NCI-H2227 (cell line): ENCODE results near the gene POLR1A.
"Not testable (repeated sequence)": the region's sequence is repeated elsewhere in the genome, so short reads cannot be mapped to it uniquely, and the experiment has no call there.

Experiments used
- DNase-seq: peaks from one replicate; lab custom pipeline; 2025; ENCODE audit not compliant: unreplicated experiment; lab: John Stamatoyannopoulos, UW

POLR1A gene

GRCh38 chr2:86000131-86000937 is 105.4 kb downstream of the POLR1A start:
- DNase-seq = no peak

- DNase-seq = no peak
Measured at GRCh38 chr2:85999061-85999831, 106.4 kb downstream of the POLR1A start.

GRCh38 chr2:85998071-85998991 is 107.4 kb downstream of the POLR1A start:
- DNase-seq = no peak

GRCh38 chr2:85997017-85997970 is 108.4 kb downstream of the POLR1A start:
- no peak for DNase-seq

GRCh38 chr2:85996591-85996990 is 109.1 kb downstream of the POLR1A start:
- DNase-seq = no peak

- no peak for DNase-seq
Measured at GRCh38 chr2:85995648-85996529, 109.8 kb downstream of the POLR1A start.

- DNase-seq = no peak
Measured at GRCh38 chr2:85994897-85995647, 110.6 kb downstream of the POLR1A start.

GRCh38 chr2:85994421-85994777 is 111.3 kb downstream of the POLR1A start:
- DNase-seq = no peak

GRCh38 chr2:85992611-85993010 is 113.1 kb downstream of the POLR1A start:
- DNase-seq = no peak

- DNase-seq = not testable (repeated sequence)
Measured at GRCh38 chr2:85992053-85992452, 113.6 kb downstream of the POLR1A start.

- no peak for DNase-seq
Measured at GRCh38 chr2:85990084-85990483, 115.6 kb downstream of the POLR1A start.

GRCh38 chr2:85989288-85989865 is 116.3 kb downstream of the POLR1A start:
- DNase-seq = no peak

- DNase-seq = no peak
Measured at GRCh38 chr2:85988914-85989270, 116.8 kb downstream of the POLR1A start.

- no peak for DNase-seq
Measured at GRCh38 chr2:85988175-85988913, 117.3 kb downstream of the POLR1A start.

GRCh38 chr2:85987266-85988174 is 118.2 kb downstream of the POLR1A start:
- DNase-seq = no peak

GRCh38 chr2:85986121-85986520 is 119.6 kb downstream of the POLR1A start:
- DNase-seq = no peak
